H9 (cell line): Measurements from ENCODE around the gene MT4. TPM values are rescaled to one million over a fixed set of nuclear protein-coding genes. Genes with fewer than 3 reads are reported as not detected.

Experiments
- DNase-seq: peaks from one replicate; pipeline ENCODE4 v3.0.0-alpha.2; 2017
- H2AFZ ChIP-seq: one replicate; pipeline ENCODE4 v1.6.1; 2013; ENCODE audit warnings: mild to moderate bottlenecking, low read length, control low read depth, moderate library complexity
- H2AK5ac ChIP-seq: 2 replicates; pipeline ENCODE4 v1.6.1; 2013; ENCODE audit warnings: low read length, control low read depth, mixed read lengths; ENCODE audit not compliant: insufficient read length
- H2BK120ac ChIP-seq: one replicate; pipeline ENCODE4 v1.6.1; 2013; ENCODE audit warnings: low read depth, mild to moderate bottlenecking, low read length, control low read depth, inconsistent platforms; ENCODE audit not compliant: poor library complexity, severe bottlenecking
- H2BK12ac ChIP-seq: 2 replicates; pipeline ENCODE4 v1.6.1; 2013; ENCODE audit warnings: low read length, control low read depth, mixed read lengths, low read depth; ENCODE audit not compliant: insufficient read length
- H2BK15ac ChIP-seq: 2 replicates; pipeline ENCODE4 v1.6.1; 2013; ENCODE audit warnings: low read depth, low read length, control low read depth
- H2BK20ac ChIP-seq: one replicate; pipeline ENCODE4 v1.6.1; 2013; ENCODE audit warnings: low read depth, mild to moderate bottlenecking, low read length, control low read depth, inconsistent platforms; ENCODE audit not compliant: poor library complexity, severe bottlenecking
- H2BK5ac ChIP-seq: 2 replicates; pipeline ENCODE4 v1.6.1; 2013; ENCODE audit warnings: low read length, control low read depth, mixed read lengths; ENCODE audit not compliant: insufficient read length
- H3K14ac ChIP-seq: 2 replicates; pipeline ENCODE4 v1.6.1; 2013; ENCODE audit warnings: low read length, control low read depth; ENCODE audit not compliant: insufficient read depth
- H3K18ac ChIP-seq: 2 replicates; pipeline ENCODE4 v1.6.1; 2013; ENCODE audit warnings: low read depth, mild to moderate bottlenecking, mixed read lengths, low read length, control low read depth; ENCODE audit not compliant: insufficient read length
- H3K23ac ChIP-seq: 2 replicates; pipeline ENCODE4 v1.6.1; 2013; ENCODE audit warnings: low read length, control low read depth, mixed read lengths, low read depth; ENCODE audit not compliant: insufficient read length
- H3K23me2 ChIP-seq: 2 replicates; pipeline ENCODE4 v1.6.1; 2013; ENCODE audit warnings: low read depth, mild to moderate bottlenecking, mixed read lengths, low read length, control low read depth; ENCODE audit not compliant: insufficient read length, poor library complexity, severe bottlenecking
- H3K27ac ChIP-seq: 2 replicates; pipeline ENCODE4 v1.5.1; 2013; ENCODE audit warnings: low read length, control low read depth, mixed read lengths, low read depth; ENCODE audit not compliant: insufficient read length
- H3K27me3 ChIP-seq: 2 replicates; pipeline ENCODE4 v1.6.1; 2013; ENCODE audit warnings: low read length, control low read depth, inconsistent platforms; ENCODE audit not compliant: insufficient read depth
- H3K4ac ChIP-seq: 2 replicates; pipeline ENCODE4 v1.6.1; 2013; ENCODE audit warnings: low read depth, mild to moderate bottlenecking, control low read depth, inconsistent platforms, low read length, moderate library complexity
- H3K4me1 ChIP-seq: 2 replicates; pipeline ENCODE4 v1.6.1; 2013; ENCODE audit warnings: low read length, control low read depth, inconsistent platforms; ENCODE audit not compliant: insufficient read depth
- H3K4me2 ChIP-seq: 2 replicates; pipeline ENCODE4 v1.6.1; 2013; ENCODE audit warnings: low read length, control low read depth, mixed read lengths; ENCODE audit not compliant: insufficient read length, insufficient read depth
- H3K56ac ChIP-seq: 2 replicates; pipeline ENCODE4 v1.6.1; 2013; ENCODE audit warnings: low read depth, mild to moderate bottlenecking, mixed read lengths, low read length, control low read depth; ENCODE audit not compliant: insufficient read length
- H3K79me1 ChIP-seq: 2 replicates; pipeline ENCODE4 v1.6.1; 2013; ENCODE audit warnings: low read depth, mild to moderate bottlenecking, moderate library complexity, low read length, control low read depth, inconsistent platforms; ENCODE audit not compliant: insufficient read depth, poor library complexity, severe bottlenecking
- H3K79me2 ChIP-seq: 2 replicates; pipeline ENCODE4 v1.6.1; 2013; ENCODE audit warnings: low read length, control low read depth, inconsistent platforms; ENCODE audit not compliant: insufficient read depth
- H3K9ac ChIP-seq: 2 replicates; pipeline ENCODE4 v1.6.1; 2013; ENCODE audit warnings: low read length, control low read depth, mixed read lengths; ENCODE audit not compliant: insufficient read length; ENCODE audit errors: extremely low read depth
- H3K9me3 ChIP-seq: one replicate; pipeline ENCODE4 v1.6.1; 2013; ENCODE audit warnings: low read depth, low read length, inconsistent platforms; ENCODE audit not compliant: control insufficient read depth
- H3T11ph ChIP-seq: one replicate; pipeline ENCODE4 v1.6.1; 2013; ENCODE audit warnings: mild to moderate bottlenecking, low read length, control low read depth, inconsistent platforms
- H4K20me1 ChIP-seq: one replicate; pipeline ENCODE4 v1.6.1; 2013; ENCODE audit not compliant: control insufficient read depth, insufficient read length, insufficient read depth
- H4K5ac ChIP-seq: 2 replicates; pipeline ENCODE4 v1.6.1; 2013; ENCODE audit warnings: low read depth, mild to moderate bottlenecking, mixed read lengths, low read length, control low read depth; ENCODE audit not compliant: insufficient read length
- H4K8ac ChIP-seq: replicated peaks from 2 replicates; pipeline ENCODE4 v1.6.1; 2013; ENCODE audit warnings: low read length, control low read depth, mixed read lengths, low read depth; ENCODE audit not compliant: insufficient read length
- H4K91ac ChIP-seq: 2 replicates; pipeline ENCODE4 v1.6.1; 2013; ENCODE audit warnings: low read depth, mild to moderate bottlenecking, moderate library complexity, mixed read lengths, low read length, control low read depth; ENCODE audit not compliant: insufficient read length
- H3K27ac Mint-ChIP-seq, 3 experiments: 2 replicates in 2 of 3; 3 replicates in 1 of 3; pipeline ENCODE4 v1.8.0; 2020 to 2021; ENCODE audit warnings: mixed read lengths in 3 of 3, mild to moderate bottlenecking in 1 of 3, moderate library complexity in 1 of 3
- H3K27me3 Mint-ChIP-seq: 2 replicates; pipeline ENCODE4 v1.8.0; 2021; ENCODE audit warnings: low read depth, mild to moderate bottlenecking, moderate library complexity, mixed read lengths
- H3K36me3 Mint-ChIP-seq, 3 experiments: 2 replicates in 2 of 3; 3 replicates in 1 of 3; pipeline ENCODE4 v1.8.0; 2020 to 2021; ENCODE audit warnings: low read depth in 3 of 3, mixed read lengths in 3 of 3; ENCODE audit not compliant: insufficient read depth in 1 of 3
- H3K4me1 Mint-ChIP-seq, 2 experiments: 2 replicates each; pipeline ENCODE4 v1.8.0; 2020; ENCODE audit warnings: mixed read lengths in 2 of 2
- H3K4me3 Mint-ChIP-seq, 2 experiments: 2 replicates in 1 of 2; 3 replicates in 1 of 2; pipeline ENCODE4 v1.8.0; 2020 to 2021; ENCODE audit warnings: mild to moderate bottlenecking in 2 of 2, mixed read lengths in 2 of 2, moderate library complexity in 1 of 2
- H3K9me3 Mint-ChIP-seq, 2 experiments: 2 replicates in 1 of 2; 3 replicates in 1 of 2; pipeline ENCODE4 v1.8.0; 2020; ENCODE audit warnings: mild to moderate bottlenecking in 2 of 2, mixed read lengths in 2 of 2, moderate library complexity in 1 of 2
- WGBS: extraction: QIAGEN DNeasy Blood & Tissue Kit; methylation state at CpG from one replicate; pipeline ENCODE4 v1.1.7; 2013; ENCODE audit warnings: missing lambda C conversion rate, low lambda C conversion rate, mixed read lengths; ENCODE audit not compliant: insufficient read length; ENCODE audit errors: extremely low coverage; 5-methylcytosine and 5-hydroxymethylcytosine counted together
- total RNA-seq: library from RNA; stranded (reverse); gene quantifications from 2 replicates; pipeline ENCODE4 v1.2.1, GENCODE V29; 2021
- TF ChIP-seq, protein P1 (sequence below): fragments of 200-600 bp; sonication (generic); conservative IDR thresholded peaks from 3 replicates; pipeline ENCODE4 v1.8.0; 2021; ENCODE audit warnings: antibody characterized with exemption, mild to moderate bottlenecking

The MT4 gene
- total RNA-seq, 1 experiment from 2014 or later: not detected

DNA sequence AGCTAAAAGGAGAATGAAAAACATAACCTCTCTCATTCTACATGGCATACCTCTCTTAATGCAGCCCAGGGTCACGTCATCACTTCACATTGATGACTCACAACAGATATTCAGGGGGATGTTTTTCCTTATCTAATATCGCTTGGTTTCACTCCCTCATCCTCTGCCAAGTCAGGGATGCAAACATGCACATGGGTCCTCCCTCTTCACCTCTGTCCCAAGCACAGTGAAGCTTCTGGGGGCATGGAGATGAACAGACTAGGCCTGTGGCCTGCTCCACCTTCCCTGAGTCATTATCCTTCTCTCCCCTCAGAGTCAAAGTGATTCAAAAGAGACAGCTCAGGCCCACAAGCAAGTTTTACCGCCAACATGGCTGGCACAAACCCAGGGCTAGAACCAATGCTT, 41.2 kb downstream of the MT4 start:
- no peak overlapping the region for H2AK5ac ChIP-seq
- H4K8ac ChIP-seq: no peak overlapping the region
- no peak for DNase-seq
- H3K4ac ChIP-seq: no peak overlapping the region
- no peaks in the 10 kb centered on the region for H3K79me2 ChIP-seq
- no peak overlapping the region for H2BK20ac ChIP-seq
- no peak overlapping the region for H3K4me3 Mint-ChIP-seq
- H3K36me3 Mint-ChIP-seq: no peaks in the 10 kb centered on the region
- no peak overlapping the region for H3K56ac ChIP-seq
- H2BK15ac ChIP-seq: no peak overlapping the region
- no CpG with 5 or more reads among the region's 3 CpGs for WGBS
- peaks cover 32 to 38% of the 10 kb centered on the region in 2 experiments for H3K4me1 Mint-ChIP-seq
- H3K14ac ChIP-seq: no peak overlapping the region
- H3T11ph ChIP-seq: no peak overlapping the region
- peaks cover 6% of the 10 kb centered on the region; the same call in 1 of the 2 replicates for H3K4me1 ChIP-seq
- no peaks in the 10 kb centered on the region for H3K79me1 ChIP-seq
- peaks cover 8% of the 10 kb centered on the region for H3K23me2 ChIP-seq
- H3K27me3 Mint-ChIP-seq: peaks cover 79% of the 10 kb centered on the region
- H3K27ac ChIP-seq: no peak overlapping the region
- H4K91ac ChIP-seq: no peak overlapping the region
- no peak overlapping the region for H2BK12ac ChIP-seq
- H3K27me3 ChIP-seq: peaks cover 21% of the 10 kb centered on the region; the same call in 1 of the 2 replicates
- H3K23ac ChIP-seq: no peak overlapping the region
- no peaks in the 10 kb centered on the region for H3K9me3 ChIP-seq
- no peak overlapping the region for H3K4me2 ChIP-seq
- H2BK120ac ChIP-seq: no peak overlapping the region
- H4K5ac ChIP-seq: no peak overlapping the region
- H2AFZ ChIP-seq: no peak overlapping the region
- no peaks in the 10 kb centered on the region for H3K9me3 Mint-ChIP-seq
- no peak overlapping the region for H2BK5ac ChIP-seq
- no peak overlapping the region for H3K9ac ChIP-seq
- H3K27ac Mint-ChIP-seq: peak overlapping the region in 1 of 3 experiments; percentile 13; a peak in 1 of 7 replicates
- H4K20me1 ChIP-seq: no peaks in the 10 kb centered on the region
- TF ChIP-seq, protein P1, sequence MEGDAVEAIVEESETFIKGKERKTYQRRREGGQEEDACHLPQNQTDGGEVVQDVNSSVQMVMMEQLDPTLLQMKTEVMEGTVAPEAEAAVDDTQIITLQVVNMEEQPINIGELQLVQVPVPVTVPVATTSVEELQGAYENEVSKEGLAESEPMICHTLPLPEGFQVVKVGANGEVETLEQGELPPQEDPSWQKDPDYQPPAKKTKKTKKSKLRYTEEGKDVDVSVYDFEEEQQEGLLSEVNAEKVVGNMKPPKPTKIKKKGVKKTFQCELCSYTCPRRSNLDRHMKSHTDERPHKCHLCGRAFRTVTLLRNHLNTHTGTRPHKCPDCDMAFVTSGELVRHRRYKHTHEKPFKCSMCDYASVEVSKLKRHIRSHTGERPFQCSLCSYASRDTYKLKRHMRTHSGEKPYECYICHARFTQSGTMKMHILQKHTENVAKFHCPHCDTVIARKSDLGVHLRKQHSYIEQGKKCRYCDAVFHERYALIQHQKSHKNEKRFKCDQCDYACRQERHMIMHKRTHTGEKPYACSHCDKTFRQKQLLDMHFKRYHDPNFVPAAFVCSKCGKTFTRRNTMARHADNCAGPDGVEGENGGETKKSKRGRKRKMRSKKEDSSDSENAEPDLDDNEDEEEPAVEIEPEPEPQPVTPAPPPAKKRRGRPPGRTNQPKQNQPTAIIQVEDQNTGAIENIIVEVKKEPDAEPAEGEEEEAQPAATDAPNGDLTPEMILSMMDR: no peak
- H3K18ac ChIP-seq: no peak overlapping the region
